ENCODE measurements around the gene ADH5.
"Not testable (repeated sequence)": the region's sequence is repeated elsewhere in the genome, so short reads cannot be mapped to it uniquely, and the experiment has no call there.

- TF ChIP-seq CTCF (IDR thresholded peaks at IDR 0.05); POLR2A (IDR thresholded peaks at IDR 0.05); POLR2AphosphoS5 (IDR thresholded peaks at IDR 0.05; ENCODE audit: insufficient read depth in 1 of 2, low read depth in 1 of 2): not testable (repeated sequence)
Observed at GRCh38 chr4:99080869-99081268, 7.7 kb downstream of the ADH5 start.

All from vagina (tissue), 2 donors.